ENCODE data around the gene CISTR.

DNA sequence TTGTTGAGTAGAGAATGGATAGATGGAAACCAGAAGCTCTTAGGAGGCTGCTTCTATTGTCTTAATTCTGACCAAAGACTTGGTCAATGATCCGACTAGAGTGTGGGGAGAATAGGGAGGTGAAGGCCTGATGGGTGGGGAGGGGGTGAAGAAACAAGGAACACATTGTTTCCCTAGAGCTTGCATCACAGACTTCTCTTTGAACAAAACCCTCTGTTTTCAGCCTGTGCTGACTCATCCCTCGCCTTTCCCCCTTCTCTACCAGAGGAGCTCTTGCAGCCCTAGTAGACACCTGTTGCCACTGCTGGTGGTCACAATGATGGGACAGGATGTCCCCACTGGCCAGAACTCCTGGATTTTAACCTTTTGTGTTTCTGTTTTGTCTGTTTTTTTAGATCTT is 46.8 kb upstream of the CISTR start:
- TF ChIP-seq, protein P1, sequence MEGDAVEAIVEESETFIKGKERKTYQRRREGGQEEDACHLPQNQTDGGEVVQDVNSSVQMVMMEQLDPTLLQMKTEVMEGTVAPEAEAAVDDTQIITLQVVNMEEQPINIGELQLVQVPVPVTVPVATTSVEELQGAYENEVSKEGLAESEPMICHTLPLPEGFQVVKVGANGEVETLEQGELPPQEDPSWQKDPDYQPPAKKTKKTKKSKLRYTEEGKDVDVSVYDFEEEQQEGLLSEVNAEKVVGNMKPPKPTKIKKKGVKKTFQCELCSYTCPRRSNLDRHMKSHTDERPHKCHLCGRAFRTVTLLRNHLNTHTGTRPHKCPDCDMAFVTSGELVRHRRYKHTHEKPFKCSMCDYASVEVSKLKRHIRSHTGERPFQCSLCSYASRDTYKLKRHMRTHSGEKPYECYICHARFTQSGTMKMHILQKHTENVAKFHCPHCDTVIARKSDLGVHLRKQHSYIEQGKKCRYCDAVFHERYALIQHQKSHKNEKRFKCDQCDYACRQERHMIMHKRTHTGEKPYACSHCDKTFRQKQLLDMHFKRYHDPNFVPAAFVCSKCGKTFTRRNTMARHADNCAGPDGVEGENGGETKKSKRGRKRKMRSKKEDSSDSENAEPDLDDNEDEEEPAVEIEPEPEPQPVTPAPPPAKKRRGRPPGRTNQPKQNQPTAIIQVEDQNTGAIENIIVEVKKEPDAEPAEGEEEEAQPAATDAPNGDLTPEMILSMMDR (IDR thresholded peaks at IDR 0.05) = no peak
- TF ChIP-seq ZFX (IDR thresholded peaks at IDR 0.05; ENCODE audit: borderline replicate concordance) = no peak
